Skeletal muscle satellite cell (primary cell): ENCODE results near the gene RTP1.

Experiments
- H3K27me3 ChIP-seq: 2 replicates; pipeline ENCODE4 v1.7.0; 2013; ENCODE audit warnings: low read length; ENCODE audit not compliant: control insufficient read depth, insufficient read depth
- H3K36me3 ChIP-seq: 2 replicates; pipeline ENCODE4 v1.7.0; 2013; ENCODE audit warnings: mild to moderate bottlenecking, control low read depth, low read length; ENCODE audit not compliant: insufficient read depth
- H3K4me1 ChIP-seq: 2 replicates; pipeline ENCODE4 v1.7.0; 2013; ENCODE audit warnings: low read length; ENCODE audit not compliant: control insufficient read depth, insufficient read depth
- H3K4me2 ChIP-seq: 2 replicates; pipeline ENCODE4 v1.7.0; 2013; ENCODE audit warnings: mild to moderate bottlenecking, low read length
- H3K4me3 ChIP-seq: 2 replicates; pipeline ENCODE4 v1.7.0; 2013; ENCODE audit warnings: low read length
- H3K9ac ChIP-seq: 2 replicates; pipeline ENCODE4 v1.7.0; 2013; ENCODE audit warnings: mild to moderate bottlenecking, low read depth, low read length, moderate library complexity
- H3K9me3 ChIP-seq: replicated peaks from 2 replicates; pipeline ENCODE4 v1.7.0; 2013; ENCODE audit warnings: mild to moderate bottlenecking, control low read depth, low read length

RTP1 gene

DNA sequence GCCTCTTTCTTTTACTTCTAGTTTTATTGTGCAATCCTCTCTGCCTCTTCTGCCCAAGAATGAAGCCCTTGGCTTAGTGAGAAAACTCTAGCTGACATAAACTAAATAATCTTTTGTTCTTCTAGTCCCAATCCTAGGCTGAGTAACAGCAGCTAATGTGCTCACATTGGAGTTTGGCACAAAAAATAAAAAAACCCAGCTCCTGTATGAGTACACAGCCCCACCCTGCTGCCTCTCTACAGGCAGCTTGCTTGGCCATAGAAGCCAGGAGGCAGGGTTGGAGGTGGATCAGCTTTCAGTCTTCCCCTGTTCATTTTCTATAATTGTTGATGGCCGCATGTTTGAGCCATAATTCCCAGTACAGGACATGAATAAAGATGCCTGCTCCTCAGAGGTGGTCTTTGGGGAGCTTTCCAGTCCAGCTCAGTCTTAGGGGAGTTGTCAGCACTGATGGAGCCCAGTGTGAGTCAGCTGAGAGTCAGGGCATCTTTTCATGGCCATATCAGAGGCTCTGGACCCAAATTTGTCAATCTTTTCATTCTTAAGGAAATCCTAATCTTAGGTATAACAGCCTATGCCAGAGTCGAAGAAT, 46.7 kb downstream of the RTP1 start:
- Histone ChIP-seq H3K4me1 (no peaks in the 10 kb centered on the region), H3K9me3 (no peaks in the 10 kb centered on the region), H3K9ac (no peak overlapping the region), H3K36me3 (no peaks in the 10 kb centered on the region), H3K4me2 (no peak overlapping the region), H3K4me3 (no peak overlapping the region), H3K27me3 (no peaks in the 10 kb centered on the region)

DNA sequence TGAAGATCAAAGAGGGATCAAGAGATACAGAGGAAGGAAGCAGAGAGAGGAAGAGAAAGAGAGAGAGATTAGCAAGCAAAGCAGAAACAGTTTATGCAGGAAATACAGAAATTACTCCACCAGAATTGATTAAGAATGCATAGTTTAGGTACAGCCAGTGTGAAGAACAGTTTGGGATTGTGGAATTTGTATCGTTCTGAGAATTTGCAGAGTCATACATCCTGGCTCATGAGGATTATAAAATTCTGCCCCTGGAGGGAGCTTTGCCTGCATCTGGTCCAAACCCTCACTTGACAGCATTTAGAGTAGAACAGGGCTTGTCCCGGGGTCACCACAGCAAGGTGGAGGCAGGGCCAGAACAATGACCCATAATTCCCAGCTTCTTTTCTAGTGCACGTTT, 50.1 kb downstream of the RTP1 start:
- no peak overlapping the region for H3K9ac ChIP-seq
- H3K4me2 ChIP-seq: no peak overlapping the region
- no peaks in the 10 kb centered on the region for H3K4me1 ChIP-seq
- H3K4me3 ChIP-seq: no peak overlapping the region
- H3K27me3 ChIP-seq: no peaks in the 10 kb centered on the region
- no peaks in the 10 kb centered on the region for H3K36me3 ChIP-seq
- no peaks in the 10 kb centered on the region for H3K9me3 ChIP-seq
